GM12874 (cell line): ENCODE measurements around the gene SPESP1.

Experiments
- CTCF ChIP-seq: IDR thresholded peaks from 2 replicates; pipeline ENCODE4 v1.5.1; 2011; ENCODE audit warnings: low read depth, mild to moderate bottlenecking, control low read depth, low read length, moderate library complexity; ENCODE audit not compliant: insufficient read depth

SPESP1 gene

GRCh38 chr15:68958597-68958996 is 28.3 kb downstream of the SPESP1 start:
- TF ChIP-seq CTCF: no peak

- TF ChIP-seq CTCF: no peak
Observed at GRCh38 chr15:68962465-68962864, 32.1 kb downstream of the SPESP1 start.

- TF ChIP-seq CTCF: no peak
Observed at GRCh38 chr15:68966996-68967395, 36.7 kb downstream of the SPESP1 start.

- no peak for TF ChIP-seq CTCF
Observed at GRCh38 chr15:68967948-68968347, 37.6 kb downstream of the SPESP1 start.

- TF ChIP-seq CTCF: no peak
Observed at GRCh38 chr15:68969298-68969697, 39.0 kb downstream of the SPESP1 start.

GRCh38 chr15:68972201-68973065 is 42.1 kb downstream of the SPESP1 start:
- no peak for TF ChIP-seq CTCF

GRCh38 chr15:68979006-68979405 is 48.7 kb downstream of the SPESP1 start:
- TF ChIP-seq CTCF: no peak
